ENCODE measurements around the gene TRIM25. TPM values are rescaled to one million over a fixed set of nuclear protein-coding genes. Genes with fewer than 3 reads are reported as not detected.

TRIM25 gene
- total and polyA plus RNA-seq, 2 of the 8 experiments (the other 6 are each of a cell fraction or from before 2014, with no cell fraction given): 16.6 to 38.9 TPM

DNA sequence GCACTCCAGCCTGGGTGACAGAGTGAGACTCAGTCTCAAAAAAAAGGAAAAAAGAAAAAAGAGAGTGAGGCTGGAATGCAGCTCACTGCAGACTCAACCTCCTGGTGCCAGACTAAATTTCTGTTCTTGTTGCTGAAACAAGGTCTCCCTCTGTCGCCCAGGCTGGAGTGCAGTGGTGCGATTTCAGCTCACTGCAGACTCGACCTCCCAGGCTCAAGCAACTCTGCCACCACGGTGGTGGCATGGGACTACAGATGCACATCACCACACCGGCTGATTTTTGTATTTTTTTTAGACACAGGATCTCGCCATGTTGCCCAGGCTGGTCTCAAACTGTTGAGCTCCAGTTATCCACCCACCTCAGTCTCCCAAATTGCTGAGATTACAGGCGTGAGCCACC lies 34.6 kb downstream of the TRIM25 start:
- ChIA-PET POLR2A (ENCODE audit: partially characterized antibody) (interaction anchor here (0.6 to 2.0 kb wide), 2 partner anchors 11 to 234 kb away, joined by 4 to 5 read pairs; no protein-coding TSS in a partner anchor), CTCF (ENCODE audit: partially characterized antibody) (interaction anchor here (0.7 to 2.2 kb wide), 8 partner anchors 8 to 70 kb away, joined by 3 to 9 read pairs (median 4); no protein-coding TSS in a partner anchor)
- 0 out of 7 replicates have a peak, but pooled peaks cover 0 to 3% (median under 1%) of the 10 kb centered on the region in 4 experiments for H3K27me3 ChIP-seq (replicated peaks in 1 of 4; ENCODE audit: control insufficient read depth in 3 of 4, extremely low read depth in 1 of 4, insufficient read depth in 3 of 4, low read length in 3 of 4)
- H3K27ac ChIP-seq (ENCODE audit: low read depth, low read length): no peak overlapping the region
- no peak overlapping the region for H3K9ac ChIP-seq (replicated peaks in 1 of 4; ENCODE audit: extremely low read depth in 1 of 4, low read depth in 3 of 4, low read length in 3 of 4)
- no peak overlapping the region for H2BK5ac ChIP-seq (ENCODE audit: low read depth, low read length)
- no peaks in the 10 kb centered on the region for H3K4me1 ChIP-seq (replicated peaks in 1 of 4; ENCODE audit: control insufficient read depth in 3 of 4, insufficient read depth in 4 of 4, low read length in 3 of 4)
- H4K91ac ChIP-seq (replicated peaks; ENCODE audit: insufficient read length, low read length): no peak overlapping the region
- no peaks in the 10 kb centered on the region for H4K20me1 ChIP-seq (replicated peaks in 1 of 2; ENCODE audit: control insufficient read depth in 1 of 2, insufficient read depth in 2 of 2, low read length in 2 of 2)
- no peak overlapping the region for H2AFZ ChIP-seq (ENCODE audit: low read length)
- FAIRE-seq (no peak), DNase-seq (ENCODE audit: low read depth in 1 of 2, low spot score in 2 of 2) (no peak)
- no peak overlapping the region for H3K4ac ChIP-seq (replicated peaks; ENCODE audit: insufficient read length, low read depth, low read length)
- no peak overlapping the region for H2AK5ac ChIP-seq (ENCODE audit: low read depth, low read length)
- no peaks in the 10 kb centered on the region for H3K9me3 ChIP-seq (ENCODE audit: insufficient read depth in 2 of 2, low read depth in 1 of 2, low read length in 1 of 2)
- no peaks in the 10 kb centered on the region for H3K36me3 ChIP-seq (ENCODE audit: control insufficient read depth in 2 of 4, insufficient read depth in 4 of 4, low read length in 3 of 4)
- H3K56ac ChIP-seq (replicated peaks; ENCODE audit: insufficient read length, low read depth, low read length): no peak overlapping the region
- H2BK12ac ChIP-seq (ENCODE audit: low read depth, low read length): no peak overlapping the region
- H3K79me2 ChIP-seq (ENCODE audit: control insufficient read depth in 1 of 2, insufficient read depth in 2 of 2, low read length in 2 of 2): no peaks in the 10 kb centered on the region
- 90% methylated on average over 7 of the region's 7 CpGs; no CpG with 5 or more reads in 1 of the 2 experiments for WGBS, 2 experiments (ENCODE audit: extremely low coverage in 1 of 2, insufficient coverage in 1 of 2, insufficient read length in 1 of 2, insufficient replicate concordance in 2 of 2, low coverage in 1 of 2, low lambda C conversion rate in 2 of 2, missing lambda C conversion rate in 1 of 2)
- H4K5ac ChIP-seq (ENCODE audit: insufficient read length, low read depth, low read length): no peak overlapping the region
- no peak overlapping the region for H3K4me2 ChIP-seq (ENCODE audit: insufficient read depth in 1 of 2, low read depth in 2 of 2, low read length in 2 of 2)
- no peak overlapping the region for H3K4me3 ChIP-seq (ENCODE audit: extremely low read depth in 1 of 4, insufficient read depth in 2 of 4, low read depth in 3 of 4, low read length in 4 of 4)
- H3K79me1 ChIP-seq (ENCODE audit: low read depth, low read length): no peaks in the 10 kb centered on the region
- H3K23me2 ChIP-seq (ENCODE audit: low read depth, low read length): no peaks in the 10 kb centered on the region
- H2BK20ac ChIP-seq (ENCODE audit: low read length): no peak overlapping the region
- no peak overlapping the region for H3K14ac ChIP-seq (ENCODE audit: insufficient read length)
- no peak overlapping the region for H3K23ac ChIP-seq (ENCODE audit: insufficient read length)
- H3K18ac ChIP-seq (ENCODE audit: extremely low read depth, low read length): no peak overlapping the region
- no peak overlapping the region for H2BK15ac ChIP-seq (ENCODE audit: low read length)
- H4K8ac ChIP-seq (ENCODE audit: extremely low read depth, insufficient read depth, low read length): no peak overlapping the region
- no peak overlapping the region for H2BK120ac ChIP-seq (replicated peaks; ENCODE audit: low read depth, low read length)
- TF ChIP-seq CREB1 (IDR thresholded peaks at IDR 0.05) (no peak), RFX5 (IDR thresholded peaks at IDR 0.05; ENCODE audit: borderline replicate concordance, low read depth, low read length) (no peak), USF2 (IDR thresholded peaks at IDR 0.05; ENCODE audit: low read length) (no peak), JUND (IDR thresholded peaks at IDR 0.05; ENCODE audit: low read length) (no peak), TAF7 (optimal IDR thresholded peaks at IDR 0.05; ENCODE audit: borderline replicate concordance, low read depth, low read length) (no peak), CEBPB (IDR thresholded peaks at IDR 0.05; ENCODE audit: low read depth, low read length) (no peak), BACH1 (IDR thresholded peaks at IDR 0.05; ENCODE audit: low read length) (no peak), NRF1 (IDR thresholded peaks at IDR 0.05; ENCODE audit: low read depth, low read length) (no peak), POLR2AphosphoS5 (IDR thresholded peaks at IDR 0.05; ENCODE audit: low read depth, low read length) (no peak), RBBP5 (IDR thresholded peaks at IDR 0.05; ENCODE audit: borderline replicate concordance, low read depth, low read length) (no peak), HDAC6 (IDR thresholded peaks at IDR 0.05; ENCODE audit: low read depth, low read length) (no peak)

All from H1 (cell line).